ENCODE data around the gene LSAMP. TPM values are rescaled to one million over a fixed set of nuclear protein-coding genes. Genes with fewer than 3 reads are reported as not detected.
A peak's percentile ranks its signal among the peaks of the same experiment; 100 is the strongest.

LSAMP gene
- total RNA-seq, 1 donor from 2014 or later = not detected

DNA sequence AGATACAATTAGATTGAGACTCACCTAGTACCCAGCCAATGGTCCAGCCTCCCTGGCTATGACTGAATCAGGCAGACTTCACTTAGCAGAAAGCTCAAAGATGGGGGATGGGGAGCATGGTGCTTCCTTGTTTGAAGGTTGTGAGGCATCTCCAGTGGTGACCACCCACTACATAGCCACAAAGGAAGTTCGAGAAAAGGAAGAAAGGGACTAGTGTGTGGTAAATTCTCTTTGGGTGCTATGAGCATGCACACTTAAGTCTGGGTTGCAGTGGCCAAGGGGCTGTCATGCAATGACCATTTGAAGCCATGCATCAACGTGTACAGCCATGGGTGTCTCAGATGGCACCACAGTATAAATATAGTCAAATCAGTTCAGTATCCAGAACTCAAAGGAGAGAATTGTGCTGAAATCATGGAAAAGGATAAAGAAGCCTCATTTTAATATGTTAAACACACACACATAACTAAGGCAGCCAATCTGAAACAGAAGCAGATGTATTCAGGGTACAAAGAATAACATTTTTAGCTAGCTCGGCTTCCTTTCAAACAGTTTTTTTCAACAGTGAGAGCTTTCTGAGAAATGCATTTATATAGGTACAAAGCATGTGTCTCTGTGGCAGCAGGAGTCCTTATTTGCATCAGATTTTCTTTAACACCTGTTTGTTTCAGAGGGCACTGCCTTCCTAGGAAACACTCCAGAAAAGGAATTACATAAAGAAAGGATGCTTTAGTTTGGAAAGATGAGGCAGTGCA is 546.5 kb downstream of the LSAMP start:
- no peak for DNase-seq (ENCODE audit: low read depth in 2 of 2)

DNA sequence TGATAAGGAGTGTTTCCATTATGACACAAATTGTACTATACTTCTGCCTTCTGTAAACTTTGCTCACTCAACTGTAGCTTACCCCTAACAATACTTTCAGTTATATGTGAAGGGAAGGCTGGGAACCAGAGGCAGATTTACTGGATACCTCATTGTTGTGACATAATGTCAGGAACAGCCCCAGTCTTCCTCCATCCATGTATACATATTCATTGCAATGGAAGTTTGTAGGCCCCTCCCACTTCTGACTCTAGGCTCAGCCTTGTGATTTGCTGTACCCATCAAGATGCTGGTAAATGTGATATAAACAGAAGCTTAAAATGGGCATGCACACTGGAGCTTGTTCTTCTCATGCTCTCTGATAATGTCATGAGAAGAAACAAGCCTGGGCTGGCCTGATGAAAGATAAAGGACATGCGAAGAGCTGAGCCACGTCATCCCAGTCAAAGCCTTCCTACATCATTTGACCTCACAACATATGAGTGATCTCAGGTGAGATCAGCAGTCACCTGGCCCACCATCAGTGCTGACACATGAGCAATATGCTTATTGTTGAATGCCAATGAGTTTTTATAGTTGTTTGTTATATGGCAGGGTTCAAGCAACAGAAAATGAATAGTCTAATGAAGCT is 554.2 kb downstream of the LSAMP start:
- DNase-seq (ENCODE audit: low read depth in 2 of 2) = no peak

DNA sequence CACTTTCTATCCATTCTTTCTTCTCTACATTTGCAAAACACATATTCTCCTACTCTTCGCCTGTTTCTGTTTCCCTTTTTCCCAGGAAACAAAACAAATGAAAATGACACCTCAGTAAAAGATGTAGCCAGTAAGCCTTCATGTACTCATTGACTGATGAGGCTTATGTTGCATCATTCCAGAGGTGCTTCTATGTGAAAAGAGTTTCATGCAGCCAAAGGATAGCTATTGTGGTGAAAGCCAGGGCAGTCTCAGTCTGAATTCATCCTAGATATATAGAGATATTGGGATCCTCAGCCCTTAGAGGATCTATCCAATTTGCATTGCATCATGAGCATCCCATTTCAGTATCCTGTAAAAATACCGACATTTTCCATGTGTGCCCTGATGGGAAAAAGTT is 554.7 kb downstream of the LSAMP start:
- DNase-seq (ENCODE audit: low read depth in 2 of 2) = no peak

DNA sequence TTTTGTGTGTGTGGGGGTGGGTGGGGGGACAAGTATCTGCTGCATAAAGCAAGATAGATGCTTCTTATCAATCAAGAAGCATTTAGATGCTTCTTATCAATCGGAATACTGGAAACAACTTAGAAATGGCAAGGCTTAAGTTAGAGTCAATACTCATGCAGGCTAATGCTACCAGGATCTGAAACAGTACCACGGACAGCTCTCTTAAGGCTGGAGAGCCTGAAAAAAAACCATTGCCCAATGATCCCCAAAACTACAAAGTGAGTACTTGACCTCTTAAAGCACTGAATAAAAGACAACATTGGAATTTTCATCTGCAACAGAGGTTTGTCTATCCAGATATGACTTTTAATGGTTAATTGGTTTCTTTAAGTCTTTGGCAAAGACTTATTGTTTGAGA is 559.7 kb downstream of the LSAMP start:
- DNase-seq (ENCODE audit: low read depth in 2 of 2) = peak in 1 of 2 donors; percentile 1

DNA sequence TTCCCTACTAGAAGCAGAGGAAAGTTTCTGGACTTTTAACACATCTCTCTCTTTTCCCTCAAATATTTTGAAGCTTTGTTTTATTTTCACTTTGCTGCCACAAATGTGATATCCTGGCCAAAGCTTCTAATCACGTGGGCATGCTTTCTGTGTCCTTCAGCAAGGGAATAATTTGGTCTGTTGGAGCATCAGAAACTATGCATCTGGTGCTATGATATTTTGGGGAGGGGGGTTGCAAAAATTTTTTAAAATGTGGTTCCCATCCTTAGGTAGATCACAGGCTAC is 567.7 kb downstream of the LSAMP start:
- peak in 1 of 2 donors; percentile 6 for DNase-seq (ENCODE audit: low read depth in 2 of 2)

DNA sequence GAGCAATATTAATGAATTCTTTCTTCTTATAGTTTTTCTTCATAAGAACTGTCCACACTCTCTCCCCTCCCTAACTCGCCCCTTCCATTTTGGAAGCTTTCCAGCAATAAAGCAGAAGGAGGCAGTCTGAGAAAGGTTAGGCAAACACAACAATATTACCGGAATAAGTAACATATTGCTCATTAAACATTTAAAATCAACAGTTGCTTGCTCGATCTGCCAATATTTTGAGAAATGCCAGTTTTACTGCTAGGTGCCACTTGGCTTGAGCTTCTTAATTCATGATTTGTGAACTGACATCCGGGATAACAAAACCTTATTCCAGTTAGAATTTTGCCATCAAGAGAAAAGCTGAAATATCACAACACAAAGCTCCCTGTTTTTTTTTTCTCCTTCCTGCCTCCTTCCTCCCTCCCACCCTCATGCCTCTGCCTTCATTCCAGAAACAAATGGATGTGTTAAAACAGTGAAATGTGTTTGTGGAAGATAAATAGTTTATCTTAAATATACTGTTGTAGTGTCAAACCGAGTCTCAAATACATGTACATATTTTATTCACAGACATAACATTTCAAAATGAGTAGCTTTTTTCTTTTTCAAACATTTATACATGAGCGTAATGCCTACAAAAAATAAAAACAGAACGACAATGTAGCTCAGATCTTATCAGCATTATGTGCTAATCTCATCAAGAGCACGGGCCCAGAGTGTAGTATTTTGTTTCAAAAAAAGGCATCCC is 568.2 kb downstream of the LSAMP start:
- peak in 1 of 2 donors; percentile 6 for DNase-seq (ENCODE audit: low read depth in 2 of 2)

DNA sequence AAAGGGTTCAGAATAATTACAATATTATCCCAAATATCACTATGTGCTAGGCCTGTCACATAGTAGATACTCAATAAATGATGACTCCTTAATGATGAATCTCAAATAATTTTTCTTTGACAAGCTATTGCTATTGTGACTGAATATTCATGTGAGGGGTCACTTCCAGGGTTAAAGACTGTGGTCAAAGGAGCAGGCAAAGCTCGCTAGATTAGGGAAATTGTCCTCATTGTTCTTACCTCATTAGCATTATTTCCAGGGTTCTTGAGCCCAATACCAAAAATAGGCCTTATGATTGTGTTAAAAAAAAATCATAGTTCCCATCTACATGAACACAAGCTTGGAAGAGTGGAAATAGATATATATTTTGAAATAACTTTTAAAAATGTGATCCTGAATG is 569.8 kb downstream of the LSAMP start:
- DNase-seq (ENCODE audit: low read depth in 2 of 2) = no peak

DNA sequence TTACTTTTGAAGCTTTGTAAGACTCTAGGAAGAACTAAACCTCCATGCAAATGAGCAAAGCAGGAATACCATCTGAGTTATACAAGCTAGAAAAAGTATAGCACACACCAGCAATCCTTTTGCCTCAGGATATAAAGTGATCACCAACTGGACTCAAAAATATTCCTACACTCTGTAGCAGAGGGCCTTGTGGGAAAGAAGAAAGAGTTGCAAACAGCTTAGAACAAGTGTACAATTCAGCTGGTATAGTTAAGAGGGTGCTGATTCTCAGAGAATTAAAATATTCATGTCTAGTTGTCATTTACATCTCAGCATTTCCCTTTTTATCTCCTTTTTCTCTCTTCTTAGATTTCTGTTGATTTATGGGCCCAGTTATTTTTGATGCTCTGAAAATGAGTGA is 573.6 kb downstream of the LSAMP start:
- DNase-seq (ENCODE audit: low read depth in 2 of 2) = no peak

DNA sequence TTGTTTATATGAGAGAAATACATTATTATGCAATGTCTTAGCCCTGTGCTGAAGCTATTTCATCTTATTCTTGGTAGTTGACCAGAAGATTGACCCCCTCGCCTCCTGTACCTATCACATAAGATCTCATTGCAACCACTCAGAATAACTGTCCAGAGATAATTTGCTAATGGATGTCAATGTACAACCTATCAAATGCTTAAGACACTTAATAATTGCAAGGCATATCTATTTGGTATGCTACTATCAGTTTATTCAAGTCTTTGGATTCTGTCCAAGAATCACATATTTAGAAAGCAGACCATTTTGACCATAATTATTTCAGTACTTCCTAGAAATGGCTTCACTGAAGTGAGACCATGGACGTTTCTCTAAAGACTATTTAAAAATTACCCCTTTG is 580.4 kb downstream of the LSAMP start:
- DNase-seq (ENCODE audit: low read depth in 2 of 2) = no peak

DNA sequence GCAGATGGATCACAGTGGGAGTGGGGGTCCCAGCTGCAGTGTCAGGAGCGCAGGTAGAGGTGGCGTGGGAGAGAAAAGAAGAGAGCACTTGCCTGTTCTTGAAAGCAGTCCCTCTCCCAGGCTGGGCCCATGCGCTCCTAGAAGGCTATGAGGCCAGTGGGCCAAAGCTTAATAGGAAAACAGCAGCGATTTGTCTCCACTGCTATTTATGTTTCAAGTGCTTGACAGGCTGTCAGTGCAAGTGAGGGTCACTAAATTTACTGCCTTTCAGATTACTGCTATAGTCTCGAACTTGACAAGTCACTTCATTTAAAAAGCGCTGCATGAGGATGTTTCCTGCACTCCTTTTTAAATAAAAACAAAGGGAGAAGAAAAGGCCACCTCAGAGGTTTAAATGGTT is 582.4 kb downstream of the LSAMP start:
- DNase-seq (ENCODE audit: low read depth in 2 of 2) = no peak

DNA sequence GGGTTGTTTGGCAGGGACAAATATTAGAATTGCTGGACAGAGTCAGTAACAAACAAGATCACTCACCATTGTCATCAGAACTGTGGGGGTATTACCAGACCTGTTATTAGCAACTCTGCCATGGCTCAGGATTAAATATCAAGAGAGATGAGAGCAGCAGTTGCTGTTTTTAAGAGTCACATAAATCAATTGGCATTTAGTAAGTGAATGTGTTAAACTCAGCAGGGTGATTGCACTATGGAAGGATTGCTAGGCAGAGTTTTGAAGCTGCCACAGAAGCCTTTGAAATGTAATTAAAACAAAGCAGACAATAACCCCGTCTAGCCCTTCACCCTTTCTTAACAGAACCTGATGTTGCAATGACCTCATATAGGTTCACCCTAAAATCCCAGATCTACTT is 583.2 kb downstream of the LSAMP start:
- no peak for DNase-seq (ENCODE audit: low read depth in 2 of 2)

DNA sequence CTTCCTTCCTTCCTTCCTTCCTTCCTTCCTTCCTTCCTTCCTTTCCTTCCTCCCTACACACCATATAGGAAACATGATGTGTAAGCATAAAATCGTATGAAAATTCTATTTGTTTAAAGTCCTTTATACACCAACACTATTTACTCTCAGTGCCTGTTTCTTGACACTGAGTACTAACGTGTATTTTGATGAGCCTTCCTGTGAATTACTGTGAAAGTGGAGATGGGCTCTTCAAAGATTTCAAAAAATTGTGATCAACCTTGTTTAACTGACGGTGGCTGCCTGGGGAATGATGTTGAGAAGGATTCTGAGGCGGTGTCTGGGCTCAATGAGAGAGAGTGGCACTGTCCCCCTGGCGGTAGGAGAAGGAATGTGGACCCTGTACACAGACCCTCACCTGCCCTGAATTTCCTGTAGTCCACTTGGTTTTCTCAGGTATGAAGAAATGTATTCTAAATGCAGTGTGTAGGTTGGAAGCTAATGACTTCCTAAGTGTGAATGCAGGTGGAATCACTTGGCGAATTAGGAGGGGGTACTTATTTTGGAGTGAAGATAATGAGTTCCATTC is 584.0 kb downstream of the LSAMP start:
- no peak for DNase-seq (ENCODE audit: low read depth in 2 of 2)

DNA sequence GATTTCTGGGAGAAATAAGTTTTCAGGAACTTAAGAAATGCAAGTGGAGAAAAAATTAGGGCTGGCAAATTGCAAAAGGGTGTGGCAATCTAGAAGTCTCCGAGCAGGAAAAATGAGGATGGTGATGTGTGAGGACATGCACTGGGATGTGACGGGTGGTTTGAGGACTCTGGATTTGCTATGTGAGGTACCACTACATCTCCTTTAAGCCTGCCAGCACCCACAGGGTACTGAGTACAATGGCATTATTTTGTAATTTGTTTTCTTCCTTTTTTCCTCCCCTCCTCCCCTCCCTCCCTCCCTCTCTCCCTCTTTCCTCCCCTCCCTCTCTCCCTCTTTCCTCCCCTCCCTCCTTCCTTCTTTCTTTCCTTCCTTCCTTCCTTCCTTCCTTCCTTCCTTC is 584.5 kb downstream of the LSAMP start:
- no peak for DNase-seq (ENCODE audit: low read depth in 2 of 2)

DNA sequence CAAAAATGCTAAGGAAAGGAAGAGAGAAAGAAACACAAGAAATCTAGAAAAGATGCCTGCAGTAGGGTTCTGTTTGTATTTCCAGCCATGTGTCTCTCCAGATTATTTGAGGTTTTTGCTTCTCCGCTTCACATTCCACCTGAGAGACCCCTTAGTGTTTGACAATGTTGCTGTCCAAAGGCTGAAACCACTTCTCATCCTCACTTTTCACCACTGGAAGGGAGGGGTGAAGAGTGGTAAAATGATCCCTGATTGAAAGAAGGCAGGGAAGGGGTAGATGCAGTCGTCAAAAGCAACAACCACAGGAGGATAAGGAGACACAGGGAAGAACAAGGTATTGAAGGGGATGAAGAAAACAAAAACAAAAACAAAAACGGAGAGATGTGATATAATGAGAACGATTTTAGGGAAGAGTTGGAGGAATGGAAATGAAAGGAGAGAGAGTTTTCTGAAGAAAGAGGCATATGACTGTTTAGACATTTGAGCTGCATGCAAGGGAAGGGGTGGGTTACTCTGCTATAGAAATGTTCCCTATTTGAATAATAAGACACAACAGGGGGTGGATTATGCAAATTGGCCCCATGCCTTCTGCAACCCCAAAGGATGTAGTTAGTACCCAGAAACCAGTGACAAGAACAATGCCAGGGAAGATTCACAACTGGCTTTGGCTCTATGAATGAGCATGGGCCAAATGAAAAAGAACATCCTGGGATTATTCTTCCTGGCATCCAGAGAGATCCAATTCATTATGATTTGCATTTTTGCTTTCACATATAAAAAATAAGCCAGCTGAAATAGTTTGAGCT is 586.1 kb downstream of the LSAMP start:
- DNase-seq (ENCODE audit: low read depth in 2 of 2) = no peak

DNA sequence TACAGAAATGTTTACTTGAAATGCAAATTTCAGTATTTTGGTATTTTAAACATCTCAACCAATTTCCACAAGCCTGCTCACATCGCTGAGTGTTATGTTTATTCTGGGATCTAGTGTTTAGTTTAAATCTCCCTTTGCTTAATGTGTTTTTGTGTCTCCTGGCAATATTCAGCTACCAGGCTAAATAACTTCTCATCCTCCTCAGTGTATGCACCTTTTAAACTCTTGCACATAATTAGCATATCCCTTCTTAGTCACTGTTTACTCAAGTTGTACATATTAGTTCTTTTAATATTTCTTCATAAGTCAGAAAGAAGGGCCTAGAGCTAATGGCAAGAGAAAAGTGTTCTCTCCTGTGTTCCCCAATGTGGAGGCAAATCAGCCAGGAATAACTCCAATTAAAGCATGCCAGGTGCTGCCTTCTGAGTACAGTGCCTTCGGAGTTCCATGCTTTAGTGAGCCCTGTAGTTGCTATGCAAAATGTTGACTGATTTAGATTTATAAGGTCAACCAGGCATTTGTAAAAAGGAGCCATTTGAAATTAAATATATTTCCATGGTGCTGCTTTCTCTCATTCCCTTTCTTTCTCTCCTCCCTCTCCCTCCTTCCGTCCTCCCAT is 587.7 kb downstream of the LSAMP start:
- no peak for DNase-seq (ENCODE audit: low read depth in 2 of 2)

DNA sequence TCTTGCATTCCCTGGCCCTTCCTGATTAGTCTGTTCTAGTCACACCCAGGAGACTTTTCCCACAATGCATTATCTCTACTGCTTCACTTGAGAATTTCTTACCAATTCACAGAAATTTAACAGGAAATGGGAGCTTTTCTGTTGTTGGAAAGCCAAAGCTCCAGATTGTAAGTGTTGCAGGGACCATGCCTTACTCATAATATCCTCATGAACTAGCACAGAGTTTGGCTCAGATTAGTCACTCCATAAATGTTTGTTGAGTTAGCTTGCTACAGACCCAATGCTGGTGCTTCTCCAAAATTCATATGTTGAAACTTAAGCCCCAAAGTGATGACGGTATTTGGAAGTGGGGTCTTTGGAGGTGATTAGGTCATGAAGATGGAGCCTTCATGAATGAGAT is 589.4 kb downstream of the LSAMP start:
- DNase-seq (ENCODE audit: low read depth in 2 of 2) = no peak

DNA sequence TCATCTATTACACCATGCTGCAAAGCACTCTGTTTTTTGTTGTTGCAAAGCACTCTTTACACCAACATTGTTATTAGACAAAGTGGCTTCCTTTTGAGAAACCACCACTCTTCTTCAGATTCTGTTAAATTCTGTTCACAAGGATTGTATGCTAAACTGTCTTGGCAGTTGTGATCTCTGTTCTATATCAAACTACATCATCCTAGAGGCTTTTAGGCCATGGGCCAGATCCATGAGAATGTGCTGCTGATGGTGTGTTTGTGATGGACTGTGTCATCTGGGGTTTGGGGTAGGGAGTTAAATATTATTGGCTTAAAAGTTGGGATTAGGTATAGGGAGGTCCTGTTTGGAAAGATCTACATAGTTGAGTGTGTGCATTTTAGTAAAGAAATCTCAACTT is 592.2 kb downstream of the LSAMP start:
- DNase-seq (ENCODE audit: low read depth in 2 of 2) = no peak

DNA sequence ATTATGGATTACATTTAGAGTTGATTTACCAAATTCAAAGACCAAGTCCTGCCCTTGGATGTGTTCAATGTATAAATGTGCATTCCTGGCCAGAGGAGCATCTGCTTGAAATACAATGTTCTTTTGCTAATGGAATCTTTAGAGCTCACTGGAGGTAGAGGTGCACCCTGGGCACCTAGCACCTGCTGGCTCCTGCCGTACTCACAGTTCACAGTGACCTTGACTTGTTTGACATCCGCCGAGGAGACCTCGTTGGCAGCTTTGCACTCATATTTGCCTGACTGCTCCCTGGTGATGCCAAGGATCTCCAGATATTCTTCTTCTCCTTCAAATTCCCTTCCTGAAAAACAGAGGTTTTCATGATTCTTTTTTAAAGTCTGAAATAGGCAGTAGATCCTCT is 593.0 kb downstream of the LSAMP start:
- no peak for DNase-seq (ENCODE audit: low read depth in 2 of 2)

DNA sequence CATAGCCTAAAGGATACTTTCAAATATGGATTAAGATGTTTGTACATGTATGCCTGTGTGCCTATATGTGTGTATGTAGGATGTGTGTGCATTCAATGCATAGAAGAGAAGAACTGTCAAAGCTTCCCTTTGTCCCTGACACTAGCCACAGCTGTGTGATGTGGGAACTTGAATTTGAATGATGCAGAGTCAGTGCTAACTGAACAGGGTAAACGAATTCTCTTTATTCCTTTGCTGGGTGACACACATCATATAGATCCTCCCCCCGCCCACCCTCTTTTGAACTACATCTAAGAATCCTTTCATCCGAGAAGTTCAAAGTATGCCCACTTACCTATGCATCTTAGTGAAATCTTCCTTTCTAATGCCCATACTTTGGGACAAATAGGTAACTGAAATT is 593.7 kb downstream of the LSAMP start:
- DNase-seq (ENCODE audit: low read depth in 2 of 2) = no peak

DNA sequence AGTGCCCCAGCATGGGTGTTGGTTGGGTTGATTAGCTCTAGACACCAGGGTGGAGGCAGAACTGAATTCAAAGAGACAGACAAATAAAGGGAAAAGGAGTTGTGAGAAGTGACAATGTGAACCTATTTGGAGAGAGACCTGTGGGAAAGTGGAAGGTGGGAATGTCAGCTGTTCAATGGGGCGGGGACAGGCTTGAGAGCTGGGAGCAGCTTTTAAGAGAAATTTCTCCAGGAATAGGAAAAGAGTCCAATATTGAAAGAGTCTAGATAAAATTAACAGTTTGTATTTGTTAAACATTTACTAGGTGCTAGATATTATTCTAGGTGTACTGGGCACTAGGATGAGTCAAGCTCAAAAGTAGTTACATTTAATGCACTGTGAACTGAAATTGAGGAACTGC is 596.6 kb downstream of the LSAMP start:
- no peak for DNase-seq (ENCODE audit: low read depth in 2 of 2)

DNA sequence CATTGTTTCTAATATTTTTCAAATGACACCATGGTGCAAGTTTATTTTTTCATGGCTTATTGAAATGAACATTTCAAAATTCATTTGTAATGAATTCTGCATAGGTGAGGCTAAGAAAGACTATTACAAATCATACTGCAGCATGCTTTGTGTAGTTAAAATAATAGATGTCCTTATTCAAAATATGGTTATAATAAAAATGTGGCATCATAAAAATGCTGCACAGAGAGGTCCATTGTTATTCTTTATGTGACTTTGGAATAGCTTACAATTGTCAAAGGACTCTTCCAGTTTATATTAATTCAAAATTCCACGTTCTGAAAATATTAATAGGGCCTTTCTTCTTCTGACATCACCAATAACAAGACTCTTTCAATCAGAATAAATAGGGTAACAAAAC is 599.3 kb downstream of the LSAMP start:
- no peak for DNase-seq (ENCODE audit: low read depth in 2 of 2)
